Measurements from ENCODE around the gene TMEM41B.
"Not testable (repeated sequence)": the region's sequence is repeated elsewhere in the genome, so short reads cannot be mapped to it uniquely, and the experiment has no call there.

Gene TMEM41B

DNA sequence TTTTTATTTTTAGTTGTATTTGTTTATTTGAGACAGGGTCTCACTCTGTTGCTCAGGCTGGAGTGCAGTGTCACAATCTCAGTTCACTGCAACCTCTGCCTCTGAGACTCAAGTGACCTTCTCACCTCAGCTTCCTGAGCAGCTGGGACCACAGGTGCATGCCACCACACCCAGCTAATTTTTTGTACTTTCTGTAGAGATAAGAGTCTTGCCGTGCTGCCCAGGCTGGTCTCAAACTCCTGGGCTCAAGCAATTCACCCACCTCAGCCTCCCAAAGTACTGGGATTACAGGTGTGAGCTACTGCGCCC is 53.6 kb downstream of the TMEM41B start:
- not testable (repeated sequence) for DNase-seq (ENCODE audit: low read depth in 2 of 2, low spot score in 1 of 2)

DNA sequence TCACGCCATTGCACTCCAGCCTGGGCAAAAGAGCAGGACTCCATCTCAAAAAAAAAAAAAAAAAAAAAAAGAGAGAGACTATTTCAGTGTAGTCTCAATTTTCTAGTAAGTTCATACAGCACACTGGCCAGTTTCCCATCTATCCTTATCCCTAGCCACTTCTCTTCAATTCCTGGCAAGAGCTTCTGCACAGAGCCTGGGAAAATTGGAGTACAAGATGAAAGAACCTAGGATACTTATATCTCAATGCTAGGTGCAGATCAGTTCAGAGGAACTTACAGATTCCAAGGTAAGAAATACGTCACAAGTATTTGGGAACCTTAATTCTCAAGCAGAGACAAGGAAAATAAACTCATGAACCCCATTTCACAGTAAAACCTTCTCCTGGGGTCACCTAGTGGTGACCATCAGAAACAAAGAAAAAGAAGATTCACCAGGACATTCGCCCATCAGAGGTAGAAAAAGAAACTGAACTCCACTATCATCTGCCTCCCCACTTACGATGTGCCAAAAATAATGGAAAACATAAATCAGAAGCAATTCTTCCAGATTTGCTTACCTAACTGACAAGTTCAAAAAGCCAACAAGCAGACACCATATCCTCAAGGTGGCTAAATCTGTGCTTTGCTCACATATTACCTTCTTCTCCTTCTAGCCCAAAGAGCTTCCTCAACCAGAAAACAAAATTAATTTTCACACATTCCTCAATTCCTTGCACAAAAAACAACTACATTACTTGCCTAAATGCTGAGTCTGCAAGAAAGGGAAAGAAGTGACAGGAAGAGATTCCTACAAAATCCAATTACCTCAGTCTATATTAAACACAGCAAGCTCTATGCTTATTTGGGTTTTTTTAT is 54.2 kb downstream of the TMEM41B start:
- DNase-seq (ENCODE audit: low read depth in 2 of 2, low spot score in 1 of 2), result no peak

DNA sequence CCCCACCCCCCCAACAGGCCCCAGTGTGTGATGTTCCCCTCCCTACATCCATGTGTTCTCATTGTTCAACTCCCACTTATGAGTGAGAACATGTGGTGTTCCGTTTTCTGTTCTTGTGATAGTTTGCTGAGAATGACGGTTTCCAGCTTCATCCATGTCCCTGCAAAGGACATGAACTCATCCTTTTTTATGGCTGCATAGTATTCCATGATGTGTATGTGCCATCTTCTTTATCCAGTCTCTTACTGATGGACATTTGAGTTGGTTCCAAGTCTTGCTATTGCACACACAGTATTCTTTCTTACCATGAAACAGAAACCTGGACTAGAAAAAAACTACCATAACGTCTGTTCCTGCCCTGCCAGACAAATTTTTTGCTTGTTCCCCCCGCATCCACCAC is 56.1 kb downstream of the TMEM41B start:
- not testable (repeated sequence) for DNase-seq (ENCODE audit: low read depth in 2 of 2, low spot score in 1 of 2)

DNA sequence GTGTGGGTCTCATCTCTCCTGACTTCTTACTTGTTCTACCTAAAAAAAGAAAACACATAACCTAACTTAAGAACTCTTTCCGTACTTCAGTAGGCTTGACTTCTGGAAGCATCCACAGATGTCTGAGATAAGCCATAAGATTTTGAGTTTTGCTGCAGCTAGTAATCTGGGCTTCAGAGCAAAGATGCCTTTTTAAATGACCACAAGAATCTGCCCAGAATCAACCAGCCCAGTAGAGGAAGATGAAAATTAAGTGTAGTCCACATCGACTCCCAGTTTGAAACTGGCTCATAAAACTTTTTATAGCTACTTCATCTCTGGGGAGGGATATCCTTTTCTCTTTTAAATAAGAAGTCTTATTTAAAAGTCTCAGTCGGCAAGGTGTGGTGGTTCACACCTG is 60.0 kb downstream of the TMEM41B start:
- DNase-seq (ENCODE audit: low read depth in 2 of 2, low spot score in 1 of 2), result no peak

DNA sequence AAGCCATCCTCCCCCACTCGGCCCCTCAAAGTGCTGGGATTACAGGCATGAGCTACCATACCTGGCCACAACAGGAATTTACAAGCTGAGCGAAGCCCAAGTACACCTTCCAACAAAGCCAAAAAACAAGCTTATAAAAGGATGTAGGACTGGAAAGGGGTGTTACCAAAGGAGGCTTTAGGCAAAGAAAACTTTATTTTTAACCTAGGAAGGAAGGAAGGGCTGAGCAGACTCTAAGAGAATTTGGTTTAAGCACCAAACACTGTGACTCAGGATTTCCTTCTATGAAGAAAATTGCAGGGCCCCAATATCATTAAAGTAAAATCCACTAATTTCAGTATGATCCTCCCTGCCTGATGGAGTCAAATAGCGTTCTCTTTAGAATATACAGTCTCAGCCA is 61.3 kb downstream of the TMEM41B start:
- DNase-seq (ENCODE audit: low read depth in 2 of 2, low spot score in 1 of 2), result no peak

DNA sequence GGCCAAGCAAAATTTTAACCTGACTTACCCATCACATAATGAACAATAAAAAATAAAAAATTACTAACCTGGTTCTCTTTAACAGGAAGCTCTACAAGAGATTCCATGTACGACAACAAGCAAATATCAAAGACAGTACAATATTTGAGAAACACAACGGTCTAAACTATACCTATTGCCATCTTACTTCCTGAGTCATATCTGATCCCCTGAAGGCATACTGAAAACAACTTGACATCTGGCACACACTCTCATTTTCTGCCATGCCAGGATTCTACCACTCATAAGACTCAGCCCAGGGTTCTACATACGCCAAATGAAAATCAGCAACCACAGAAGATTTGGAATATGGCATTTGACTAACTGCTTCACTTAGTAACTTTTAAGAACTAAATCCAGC is 63.1 kb downstream of the TMEM41B start:
- no peak for DNase-seq (ENCODE audit: low read depth in 2 of 2, low spot score in 1 of 2)

DNA sequence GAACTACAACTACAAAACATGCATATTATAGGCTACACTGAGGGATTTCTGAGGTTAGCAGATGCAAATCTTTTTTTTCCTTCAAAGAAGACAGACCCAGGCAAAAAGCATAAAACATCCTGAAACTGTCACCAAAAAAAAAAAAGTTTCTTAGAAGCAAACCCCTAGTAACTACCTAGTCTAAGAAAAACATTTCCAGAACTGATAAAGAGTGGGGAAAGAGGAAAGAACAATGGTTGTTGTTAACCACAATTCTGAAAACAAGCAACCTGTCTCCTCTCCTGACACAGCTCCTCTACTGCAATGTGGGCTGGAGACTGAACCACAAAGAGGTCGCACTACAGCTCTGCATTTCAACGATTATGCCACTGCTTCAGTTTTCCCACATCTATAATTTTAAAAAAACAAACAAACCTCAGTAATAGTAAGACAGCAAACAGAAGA is 64.2 kb downstream of the TMEM41B start:
- no peak for DNase-seq (ENCODE audit: low read depth in 2 of 2, low spot score in 1 of 2)

DNA sequence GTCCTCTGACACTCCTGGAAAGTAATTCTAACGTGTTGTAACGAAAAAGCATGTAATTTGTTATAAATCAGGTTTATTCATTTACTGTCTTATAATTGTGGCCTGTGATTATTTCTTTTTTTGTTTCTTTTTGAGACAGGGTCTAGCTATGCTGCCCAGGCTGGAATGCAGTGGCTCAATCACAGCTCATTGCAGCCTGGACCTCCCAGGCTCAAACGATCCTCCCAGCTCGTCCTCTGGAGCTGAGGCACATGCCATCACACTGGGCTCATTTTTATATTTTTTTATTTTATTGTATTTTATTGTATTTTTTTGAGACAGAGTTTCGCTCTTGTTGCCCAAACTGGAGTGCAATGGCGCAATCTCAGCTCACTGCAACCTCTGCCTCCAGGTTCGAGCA is 65.1 kb downstream of the TMEM41B start:
- DNase-seq (ENCODE audit: low read depth in 2 of 2, low spot score in 1 of 2), result no peak

DNA sequence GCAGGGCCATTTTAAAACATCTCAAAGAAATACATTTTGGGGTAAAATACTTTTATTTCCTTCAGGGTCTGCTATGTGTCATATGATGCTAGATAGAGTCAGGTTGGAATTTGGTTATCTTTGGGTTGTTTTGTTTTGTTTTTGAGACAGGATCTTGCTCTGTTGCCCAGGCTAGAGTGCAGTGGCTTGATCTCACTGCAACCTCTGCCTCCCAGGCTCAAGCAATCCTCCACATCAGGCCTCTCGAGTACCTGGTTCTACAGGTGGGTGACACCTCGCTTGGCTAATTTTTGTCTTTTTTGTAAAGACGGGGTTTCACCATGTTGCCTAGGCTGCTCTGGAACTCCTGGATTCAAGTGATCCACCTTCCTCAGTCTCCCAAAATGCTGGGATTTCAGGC is 66.5 kb downstream of the TMEM41B start:
- DNase-seq (ENCODE audit: low read depth in 2 of 2, low spot score in 1 of 2), result no peak

DNA sequence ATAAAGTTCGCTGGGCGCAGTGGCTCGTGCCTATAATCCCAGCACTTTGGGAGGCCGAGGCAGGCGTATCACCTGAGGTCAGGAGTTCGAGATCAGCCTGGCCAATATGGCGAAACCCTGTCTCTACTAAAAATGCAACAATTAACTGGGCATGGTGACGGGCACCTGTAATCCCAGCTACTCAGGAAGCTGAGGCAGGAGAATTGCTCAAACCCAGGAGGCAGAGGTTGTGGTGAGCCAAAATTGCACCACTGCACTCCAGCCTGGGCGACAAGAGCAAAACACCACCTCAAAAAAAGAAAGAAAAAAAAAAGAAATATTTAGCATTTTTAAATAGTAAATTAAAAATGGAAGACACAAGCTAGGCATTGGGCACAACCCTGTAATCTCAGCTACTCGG is 78.2 kb downstream of the TMEM41B start:
- DNase-seq (ENCODE audit: low read depth in 2 of 2, low spot score in 1 of 2), result not testable (repeated sequence)

DNA sequence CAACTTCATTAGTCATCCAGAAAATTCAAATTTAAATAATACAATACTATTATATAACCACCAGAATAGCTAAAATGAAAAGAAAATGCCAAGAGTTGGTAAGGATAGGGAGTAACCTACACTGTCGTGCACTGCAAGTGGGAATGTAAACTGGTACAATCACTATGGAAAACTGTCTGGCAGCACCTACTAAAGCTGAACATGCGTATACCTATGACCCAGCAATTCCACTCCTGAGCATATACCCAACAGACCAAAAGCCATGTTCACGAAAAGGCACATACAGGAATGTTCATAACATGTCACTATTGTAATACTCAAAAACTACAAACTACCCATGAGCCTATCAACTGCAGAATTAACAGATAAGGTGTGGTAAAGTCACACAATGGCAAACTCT is 81.9 kb downstream of the TMEM41B start:
- DNase-seq (ENCODE audit: low read depth in 2 of 2, low spot score in 1 of 2), result no peak

DNA sequence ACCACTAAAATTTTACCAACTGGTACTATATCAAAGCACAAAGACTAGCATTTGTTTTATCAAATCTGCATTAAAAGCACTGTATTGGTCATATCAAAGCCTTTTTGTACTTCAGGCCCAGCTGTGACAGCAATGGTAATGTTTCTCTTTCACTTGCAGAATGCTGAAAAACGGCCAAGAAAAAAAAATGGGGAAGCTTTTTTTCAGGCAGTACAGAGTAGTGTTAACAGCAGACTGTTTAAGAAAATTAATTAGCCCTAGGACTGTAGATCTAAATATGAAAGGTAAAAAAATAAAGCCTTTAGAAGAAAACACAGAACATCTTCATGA is 82.6 kb downstream of the TMEM41B start:
- no peak for DNase-seq (ENCODE audit: low read depth in 2 of 2, low spot score in 1 of 2)
